Fibroblast of upper back skin (primary cell): ENCODE data around the gene C16orf54.
A peak's percentile ranks its signal among the peaks of the same experiment; 100 is the strongest.
"Not testable (repeated sequence)": the region's sequence is repeated elsewhere in the genome, so short reads cannot be mapped to it uniquely, and the experiment has no call there.

Source experiments
- DNase-seq: peaks from one replicate; pipeline ENCODE4 v3.0.0-alpha.2; 2013

The C16orf54 gene

GRCh38 chr16:29738514-29738913 lies 7.3 kb downstream of the C16orf54 start:
- no peak for DNase-seq

GRCh38 chr16:29737713-29738112 lies 8.1 kb downstream of the C16orf54 start:
- no peak for DNase-seq

- no peak for DNase-seq
These were observed 9.0 kb downstream of the C16orf54 start for GRCh38 chr16:29736764-29737163.

- DNase-seq = no peak
These were observed 9.7 kb downstream of the C16orf54 start for GRCh38 chr16:29736112-29736511.

- no peak for DNase-seq
These were observed 11.0 kb downstream of the C16orf54 start for GRCh38 chr16:29734786-29735185.

- DNase-seq = not testable (repeated sequence)
These were observed 13.8 kb downstream of the C16orf54 start for GRCh38 chr16:29731768-29732601.

- DNase-seq = no peak
These were observed 15.1 kb downstream of the C16orf54 start for GRCh38 chr16:29730649-29731048.

GRCh38 chr16:29729116-29729521 lies 16.7 kb downstream of the C16orf54 start:
- DNase-seq = peak; percentile 65

GRCh38 chr16:29727452-29727851 lies 18.3 kb downstream of the C16orf54 start:
- DNase-seq = no peak

GRCh38 chr16:29726845-29727377 lies 18.9 kb downstream of the C16orf54 start:
- DNase-seq = no peak

GRCh38 chr16:29721167-29721879 lies 24.5 kb downstream of the C16orf54 start:
- DNase-seq = peak; percentile 66

GRCh38 chr16:29720703-29721102 lies 25.1 kb downstream of the C16orf54 start:
- DNase-seq = no peak

GRCh38 chr16:29719063-29719462 lies 26.7 kb downstream of the C16orf54 start:
- no peak for DNase-seq

GRCh38 chr16:29717113-29717512 lies 28.7 kb downstream of the C16orf54 start:
- DNase-seq = no peak

GRCh38 chr16:29714972-29715371 lies 30.8 kb downstream of the C16orf54 start:
- no peak for DNase-seq

GRCh38 chr16:29714396-29714795 lies 31.4 kb downstream of the C16orf54 start:
- no peak for DNase-seq

- DNase-seq = no peak
These were observed 33.0 kb downstream of the C16orf54 start for GRCh38 chr16:29712809-29713208.

GRCh38 chr16:29710227-29711219 lies 35.3 kb downstream of the C16orf54 start:
- DNase-seq = peak; percentile 73

GRCh38 chr16:29709657-29710056 lies 36.1 kb downstream of the C16orf54 start:
- not testable (repeated sequence) for DNase-seq

- no peak for DNase-seq
These were observed 36.7 kb downstream of the C16orf54 start for GRCh38 chr16:29708917-29709600.

- DNase-seq = not testable (repeated sequence)
These were observed 38.6 kb downstream of the C16orf54 start for GRCh38 chr16:29707160-29707559.

GRCh38 chr16:29705030-29705429 lies 40.8 kb downstream of the C16orf54 start:
- peak; percentile 18 for DNase-seq
